Fibroblast of lung (primary cell): ENCODE measurements around the gene HOXC6.

ENCODE experiments used
- CTCF ChIP-seq, 2 donors: IDR thresholded peaks in 1 of 2; conservative IDR thresholded peaks in 1 of 2; 1 replicate in 1 of 2; 2 replicates in 1 of 2; pipeline ENCODE4 v1.5.1; 2011 to 2012; ENCODE audit warnings: low read length in 2 of 2, control low read depth in 1 of 2, inconsistent platforms in 1 of 2, low read depth in 1 of 2, mild to moderate bottlenecking in 1 of 2
- EZH2 ChIP-seq: IDR thresholded peaks from 2 replicates; pipeline ENCODE4 v1.5.1; 2012; ENCODE audit warnings: low read length, control low read depth, mild to moderate bottlenecking; ENCODE audit errors: missing control alignments

DNA sequence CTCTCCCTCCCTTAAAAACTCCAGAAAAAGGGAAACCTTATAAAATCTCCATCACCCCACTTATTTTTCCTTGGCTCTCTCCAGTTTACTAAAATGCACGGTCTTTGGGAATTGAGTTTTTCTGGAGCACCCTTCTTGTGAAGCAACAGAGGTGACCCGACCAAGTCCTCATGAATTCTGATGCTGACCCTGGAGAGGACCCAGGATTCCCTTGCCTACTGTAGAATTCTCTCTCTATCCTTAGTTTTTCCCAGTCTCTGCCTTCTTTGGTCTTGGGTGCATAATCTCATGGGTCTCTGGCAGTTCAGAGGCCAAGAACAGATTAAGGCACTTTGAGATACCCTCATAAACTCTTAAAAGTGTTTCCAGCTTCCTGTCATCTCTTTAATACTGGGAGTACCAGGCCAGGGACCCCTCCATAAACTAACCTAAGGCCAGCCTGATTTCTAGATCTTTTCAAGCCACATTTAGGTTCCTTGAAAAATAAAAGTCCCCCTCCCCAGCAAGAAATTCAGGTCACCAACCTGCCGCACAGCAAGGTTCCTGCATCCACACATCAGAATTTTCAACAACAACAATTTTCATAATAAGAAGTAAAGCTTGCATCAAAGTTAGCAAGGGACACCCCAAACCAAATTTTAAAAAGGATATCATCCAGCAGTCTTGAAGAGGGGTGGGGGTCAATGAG, 20.3 kb downstream of the HOXC6 start:
- TF ChIP-seq CTCF (conservative IDR thresholded peaks at IDR 0.05 in 1 of 2, IDR thresholded peaks at IDR 0.05 in 1 of 2; ENCODE audit: low read depth in 1 of 2, low read length in 2 of 2) (no peak), EZH2 (no peak)
